ENCODE measurements around the gene TAF4.

DNA sequence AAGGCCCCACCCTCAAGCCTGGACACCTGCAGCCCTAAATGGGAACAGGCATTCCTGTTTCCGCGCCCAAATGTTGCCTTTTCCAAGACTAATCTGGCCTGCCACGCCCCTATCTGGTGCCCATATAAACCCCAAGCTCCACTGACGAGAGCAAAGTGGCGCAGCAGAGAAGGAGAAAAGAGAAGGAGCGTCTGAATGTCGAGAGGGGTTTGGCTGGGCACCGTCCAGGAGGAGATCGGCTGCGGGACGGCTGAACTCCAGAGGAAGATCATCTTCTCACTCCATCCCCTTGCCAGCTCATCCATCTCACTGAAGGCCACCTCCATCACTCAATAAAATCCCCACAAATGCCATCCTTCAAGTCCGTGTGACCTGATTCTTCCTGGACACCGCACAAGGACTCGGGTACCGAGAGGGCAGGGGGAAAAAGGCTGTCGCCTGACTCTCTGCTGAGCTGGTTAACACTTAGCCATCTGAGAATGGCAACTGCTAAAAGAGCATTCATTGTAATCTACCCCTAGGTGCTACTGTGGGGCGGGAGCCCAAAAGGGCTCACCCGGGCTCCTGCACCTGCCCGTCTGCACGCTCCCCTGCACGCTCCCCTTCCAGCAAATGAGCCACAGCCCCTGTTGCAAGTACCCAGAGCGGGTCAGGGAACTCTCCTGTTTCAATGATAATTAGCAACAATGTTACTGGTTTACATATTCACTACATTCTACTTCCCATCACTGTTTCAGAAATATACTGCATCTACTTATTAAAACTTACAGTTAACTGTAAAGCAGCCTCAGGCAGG, 23.5 kb downstream of the TAF4 start:
- TF ChIP-seq POLR2AphosphoS5 (IDR thresholded peaks at IDR 0.05) (no peak), RAD21 (conservative IDR thresholded peaks at IDR 0.05) (no peak), SMC3 (conservative IDR thresholded peaks at IDR 0.05; ENCODE audit: poor library complexity) (no peak), REST (IDR thresholded peaks at IDR 0.05; ENCODE audit: borderline replicate concordance) (no peak), EP300 (conservative IDR thresholded peaks at IDR 0.05; ENCODE audit: poor library complexity, severe bottlenecking) (no peak), TAF1 (IDR thresholded peaks at IDR 0.05; ENCODE audit: low read depth) (no peak)
- TF ChIP-seq, protein P1, sequence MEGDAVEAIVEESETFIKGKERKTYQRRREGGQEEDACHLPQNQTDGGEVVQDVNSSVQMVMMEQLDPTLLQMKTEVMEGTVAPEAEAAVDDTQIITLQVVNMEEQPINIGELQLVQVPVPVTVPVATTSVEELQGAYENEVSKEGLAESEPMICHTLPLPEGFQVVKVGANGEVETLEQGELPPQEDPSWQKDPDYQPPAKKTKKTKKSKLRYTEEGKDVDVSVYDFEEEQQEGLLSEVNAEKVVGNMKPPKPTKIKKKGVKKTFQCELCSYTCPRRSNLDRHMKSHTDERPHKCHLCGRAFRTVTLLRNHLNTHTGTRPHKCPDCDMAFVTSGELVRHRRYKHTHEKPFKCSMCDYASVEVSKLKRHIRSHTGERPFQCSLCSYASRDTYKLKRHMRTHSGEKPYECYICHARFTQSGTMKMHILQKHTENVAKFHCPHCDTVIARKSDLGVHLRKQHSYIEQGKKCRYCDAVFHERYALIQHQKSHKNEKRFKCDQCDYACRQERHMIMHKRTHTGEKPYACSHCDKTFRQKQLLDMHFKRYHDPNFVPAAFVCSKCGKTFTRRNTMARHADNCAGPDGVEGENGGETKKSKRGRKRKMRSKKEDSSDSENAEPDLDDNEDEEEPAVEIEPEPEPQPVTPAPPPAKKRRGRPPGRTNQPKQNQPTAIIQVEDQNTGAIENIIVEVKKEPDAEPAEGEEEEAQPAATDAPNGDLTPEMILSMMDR (IDR thresholded peaks at IDR 0.05; ENCODE audit: poor library complexity, severe bottlenecking), result no peak
